ENCODE data around the gene ANXA5. TPM values are rescaled to one million over a fixed set of nuclear protein-coding genes. Genes with fewer than 3 reads are reported as not detected.

Gene ANXA5
- total RNA-seq, 1 experiment from 2014 or later, result 476 TPM

- no peak for DNase-seq (ENCODE audit: unreplicated experiment)
- CTCF ChIA-PET, result interaction anchor here (0.6 to 1.0 kb wide), 2 partner anchors 17 to 22 kb away, joined by 3 to 4 read pairs; no protein-coding TSS in a partner anchor
- no peaks in the 10 kb centered on the region for H3K9me3 Mint-ChIP-seq (ENCODE audit: unreplicated experiment)
- intact Hi-C loops (cut with micrococcal nuclease), result no loop called here
- no peak overlapping the region for H3K4me3 Mint-ChIP-seq (ENCODE audit: unreplicated experiment)
- no TSS peak for BruUV-seq (replicated peaks)
- TF ChIP-seq CTCF (IDR thresholded peaks at IDR 0.05; ENCODE audit: unreplicated experiment), result no peak
- no peaks in the 10 kb centered on the region for H3K27me3 Mint-ChIP-seq (ENCODE audit: insufficient read depth, unreplicated experiment)
- no peaks in the 10 kb centered on the region for H3K36me3 Mint-ChIP-seq (ENCODE audit: insufficient read depth, unreplicated experiment)
- no peak overlapping the region for H3K27ac Mint-ChIP-seq (ENCODE audit: low read depth, unreplicated experiment)
- POLR2A ChIA-PET, result no interaction called here
- peaks cover 36% of the 10 kb centered on the region for H3K4me1 Mint-ChIP-seq (ENCODE audit: insufficient read depth, unreplicated experiment)
Observed at GRCh38 chr4:121702136-121702535, 5.4 kb upstream of the ANXA5 start.

GRCh38 chr4:121701263-121701662 is 4.5 kb upstream of the ANXA5 start:
- DNase-seq (ENCODE audit: unreplicated experiment), result no peak
- Mint-ChIP-seq H3K4me1 (ENCODE audit: insufficient read depth, unreplicated experiment) (peaks cover 27% of the 10 kb centered on the region), H3K27ac (ENCODE audit: low read depth, unreplicated experiment) (no peak overlapping the region), H3K27me3 (ENCODE audit: insufficient read depth, unreplicated experiment) (no peaks in the 10 kb centered on the region), H3K36me3 (ENCODE audit: insufficient read depth, unreplicated experiment) (no peaks in the 10 kb centered on the region), H3K9me3 (ENCODE audit: unreplicated experiment) (no peaks in the 10 kb centered on the region), H3K4me3 (ENCODE audit: unreplicated experiment) (no peak overlapping the region)
- POLR2A ChIA-PET, result no interaction called here
- BruUV-seq (replicated peaks), result no TSS peak
- intact Hi-C loops (cut with micrococcal nuclease), result no loop called here
- TF ChIP-seq CTCF (IDR thresholded peaks at IDR 0.05; ENCODE audit: unreplicated experiment), result no peak
- CTCF ChIA-PET, result interaction anchor here (1.0 to 1.3 kb wide), 2 partner anchors 23 to 35 kb away, joined by 3 to 5 read pairs; no protein-coding TSS in a partner anchor

- peaks cover 19% of the 10 kb centered on the region for H3K36me3 Mint-ChIP-seq (ENCODE audit: insufficient read depth, unreplicated experiment)
- peak; percentile 49 for DNase-seq (ENCODE audit: unreplicated experiment)
- no peaks in the 10 kb centered on the region for H3K9me3 Mint-ChIP-seq (ENCODE audit: unreplicated experiment)
- ChIA-PET POLR2A (interaction anchor here (0.7 to 1.8 kb wide), 4 partner anchors 10 to 20 kb away, joined by 4 to 14 read pairs (median 5); no protein-coding TSS in a partner anchor), CTCF (interaction anchor here (0.6 to 1.5 kb wide), 2 partner anchors 13 to 63 kb away, joined by 3 to 4 read pairs; no protein-coding TSS in a partner anchor)
- BruUV-seq (replicated peaks), result no TSS peak
- H3K4me1 Mint-ChIP-seq (ENCODE audit: insufficient read depth, unreplicated experiment), result peaks cover 27% of the 10 kb centered on the region
- H3K4me3 Mint-ChIP-seq (ENCODE audit: unreplicated experiment), result peak overlapping the region; percentile 96
- intact Hi-C loops (cut with micrococcal nuclease), result loop anchor here (5.0 kb wide), 1 partner anchor 104 kb away; the partner anchor contains the start of gene EXOSC9
- no peaks in the 10 kb centered on the region for H3K27me3 Mint-ChIP-seq (ENCODE audit: insufficient read depth, unreplicated experiment)
- no peak for TF ChIP-seq CTCF (IDR thresholded peaks at IDR 0.05; ENCODE audit: unreplicated experiment)
- no peak overlapping the region for H3K27ac Mint-ChIP-seq (ENCODE audit: low read depth, unreplicated experiment)
Observed at GRCh38 chr4:121698236-121698671, 1.5 kb upstream of the ANXA5 start.

GRCh38 chr4:121697564-121697963 is 784 bp upstream of the ANXA5 start:
- POLR2A ChIA-PET, result interaction anchor here (0.6 to 2.8 kb wide), 22 partner anchors 7 to 1633 kb away, joined by 3 to 63 read pairs (median 5); partner anchors contain the start of genes CCNA2 and EXOSC9
- no peaks in the 10 kb centered on the region for H3K9me3 Mint-ChIP-seq (ENCODE audit: unreplicated experiment)
- TSS peak; percentile 70 for BruUV-seq (replicated peaks)
- H3K27me3 Mint-ChIP-seq (ENCODE audit: insufficient read depth, unreplicated experiment), result no peaks in the 10 kb centered on the region
- peak overlapping the region; percentile 99 for H3K27ac Mint-ChIP-seq (ENCODE audit: low read depth, unreplicated experiment)
- no peak for DNase-seq (ENCODE audit: unreplicated experiment)
- intact Hi-C loops (cut with micrococcal nuclease), result loop anchor here (1.0 to 5.0 kb wide), 3 partner anchors 29 to 127 kb away; partner anchors contain the start of gene EXOSC9
- H3K4me3 Mint-ChIP-seq (ENCODE audit: unreplicated experiment), result peak overlapping the region; percentile 96
- H3K4me1 Mint-ChIP-seq (ENCODE audit: insufficient read depth, unreplicated experiment), result peaks cover 27% of the 10 kb centered on the region
- H3K36me3 Mint-ChIP-seq (ENCODE audit: insufficient read depth, unreplicated experiment), result peaks cover 26% of the 10 kb centered on the region
- CTCF ChIA-PET, result interaction anchor here (0.6 to 2.0 kb wide), 10 partner anchors 11 to 235 kb away, joined by 3 to 6 read pairs (median 3); no protein-coding TSS in a partner anchor
- no peak for TF ChIP-seq CTCF (IDR thresholded peaks at IDR 0.05; ENCODE audit: unreplicated experiment)

All from MCF 10A (cell line).